DND-41 (cell line): ENCODE measurements around the gene ANKRD39.

Experiments
- CTCF ChIP-seq: IDR thresholded peaks from 2 replicates; pipeline ENCODE4 v1.5.1; 2012; ENCODE audit warnings: borderline replicate concordance, low read length, moderate library complexity, mild to moderate bottlenecking; ENCODE audit not compliant: poor library complexity, severe bottlenecking; ENCODE audit errors: extremely low read depth
- EZH2 ChIP-seq: IDR thresholded peaks from 3 replicates; pipeline ENCODE4 v1.6.1; 2012; ENCODE audit warnings: borderline replicate concordance, low read depth, mild to moderate bottlenecking, moderate library complexity, low read length, inconsistent platforms; ENCODE audit not compliant: severe bottlenecking

GRCh38 chr2:96859099-96859649 is 1.4 kb upstream of the ANKRD39 start:
- TF ChIP-seq CTCF (no peak), EZH2 (no peak)
